Activated CD4-positive, alpha-beta memory T cell treated with anti-CD3 and anti-CD28 coated beads for 36 hours (primary cell): ENCODE data around the gene RAB6C. TPM values are rescaled to one million over a fixed set of nuclear protein-coding genes. Genes with fewer than 3 reads are reported as not detected.
"Not testable (repeated sequence)": the region's sequence is repeated elsewhere in the genome, so short reads cannot be mapped to it uniquely, and the experiment has no call there.

Experiments
- CTCF ChIA-PET: fragments of 350-600 bp; sonication (Branson Sonifier 250); formaldehyde crosslinking; loops from one replicate; lab custom pipeline; 2021; ENCODE audit warnings: antibody characterized with exemption, inconsistent platforms; lab: Charles Lee
- POLR2A ChIA-PET: fragments of 350-600 bp; sonication (Branson Sonifier 250); formaldehyde crosslinking; loops from one replicate; lab custom pipeline; 2021; ENCODE audit warnings: antibody characterized with exemption; lab: Charles Lee
- DNase-seq: peaks from one replicate; pipeline ENCODE4 v3.0.0-alpha.2; 2020
- H3K27ac Mint-ChIP-seq: one replicate; pipeline ENCODE4 v1.8.0; 2021; ENCODE audit warnings: mixed read lengths
- H3K27me3 Mint-ChIP-seq: one replicate; pipeline ENCODE4 v1.8.0; 2021; ENCODE audit warnings: mixed read lengths
- H3K36me3 Mint-ChIP-seq: one replicate; pipeline ENCODE4 v1.8.0; 2021; ENCODE audit warnings: mixed read lengths
- H3K4me1 Mint-ChIP-seq: one replicate; pipeline ENCODE4 v1.8.0; 2021; ENCODE audit warnings: low read depth, mixed read lengths
- H3K4me3 Mint-ChIP-seq: one replicate; pipeline ENCODE4 v1.8.0; 2021; ENCODE audit warnings: mild to moderate bottlenecking, mixed read lengths
- H3K9me3 Mint-ChIP-seq: one replicate; pipeline ENCODE4 v1.8.0; 2021; ENCODE audit warnings: mixed read lengths
- intact Hi-C: fragments of 100-400 bp; cut with micrococcal nuclease; formaldehyde crosslinking; loops from one replicate; pipeline ENCODE4 v1.15.1; 2023
- total RNA-seq, 2 experiments: library from RNA; stranded (reverse); gene quantifications; one replicate each; pipeline ENCODE4 v1.2.3, GENCODE V29; 2021

Gene RAB6C
- total RNA-seq, 2 experiments from 2014 or later = not detected

- H3K9me3 Mint-ChIP-seq, H3K27ac Mint-ChIP-seq, POLR2A ChIA-PET, CTCF ChIA-PET, DNase-seq, intact Hi-C loops, H3K4me3 Mint-ChIP-seq, H3K27me3 Mint-ChIP-seq, H3K4me1 Mint-ChIP-seq, H3K36me3 Mint-ChIP-seq: not testable (repeated sequence)
Measured at GRCh38 chr2:129958736-129959135, 20.7 kb upstream of the RAB6C start.

- CTCF ChIA-PET, H3K27me3 Mint-ChIP-seq, DNase-seq, H3K4me1 Mint-ChIP-seq, H3K36me3 Mint-ChIP-seq, H3K27ac Mint-ChIP-seq, H3K4me3 Mint-ChIP-seq, H3K9me3 Mint-ChIP-seq, POLR2A ChIA-PET, intact Hi-C loops: not testable (repeated sequence)
Measured at GRCh38 chr2:129968605-129969004, 10.9 kb upstream of the RAB6C start.

- ChIA-PET CTCF (no interaction called here), POLR2A (no interaction called here)
- intact Hi-C loops = no loop called here
- DNase-seq = no peak
- Mint-ChIP-seq H3K4me3 (no peak overlapping the region), H3K36me3 (peaks cover 2% of the 10 kb centered on the region), H3K27me3 (peaks cover 24% of the 10 kb centered on the region), H3K9me3 (no peaks in the 10 kb centered on the region), H3K4me1 (peaks cover 6% of the 10 kb centered on the region), H3K27ac (no peak overlapping the region)
Measured at GRCh38 chr2:129975016-129975774, 4.3 kb upstream of the RAB6C start.

- H3K4me1 Mint-ChIP-seq, H3K9me3 Mint-ChIP-seq, intact Hi-C loops, POLR2A ChIA-PET, DNase-seq, CTCF ChIA-PET, H3K27ac Mint-ChIP-seq, H3K36me3 Mint-ChIP-seq, H3K4me3 Mint-ChIP-seq: not testable (repeated sequence)
- peaks cover 32% of the 10 kb centered on the region for H3K27me3 Mint-ChIP-seq
Measured at GRCh38 chr2:129976969-129977368, 2.5 kb upstream of the RAB6C start.

- Mint-ChIP-seq H3K4me3 (no peak overlapping the region), H3K36me3 (peaks cover 2% of the 10 kb centered on the region), H3K27me3 (peaks cover 32% of the 10 kb centered on the region), H3K4me1 (peaks cover 8% of the 10 kb centered on the region), H3K9me3 (no peaks in the 10 kb centered on the region), H3K27ac (no peak overlapping the region)
- ChIA-PET POLR2A (no interaction called here), CTCF (no interaction called here)
- no peak for DNase-seq
- intact Hi-C loops = no loop called here
Measured at GRCh38 chr2:129977986-129978385, 1.5 kb upstream of the RAB6C start.

- Mint-ChIP-seq H3K4me3 (peak overlapping the region; percentile 21), H3K27me3 (peaks cover 27% of the 10 kb centered on the region)
- H3K9me3 Mint-ChIP-seq, POLR2A ChIA-PET, H3K27ac Mint-ChIP-seq, H3K4me1 Mint-ChIP-seq, H3K36me3 Mint-ChIP-seq, DNase-seq, CTCF ChIA-PET, intact Hi-C loops: not testable (repeated sequence)
Measured at GRCh38 chr2:129980246-129980645, 780 bp downstream of the RAB6C start.

- peaks cover 26% of the 10 kb centered on the region for H3K27me3 Mint-ChIP-seq
- H3K4me1 Mint-ChIP-seq, H3K36me3 Mint-ChIP-seq, CTCF ChIA-PET, DNase-seq, H3K4me3 Mint-ChIP-seq, H3K27ac Mint-ChIP-seq, POLR2A ChIA-PET, H3K9me3 Mint-ChIP-seq, intact Hi-C loops: not testable (repeated sequence)
Measured at GRCh38 chr2:129981689-129982088, 2.2 kb downstream of the RAB6C start.

GRCh38 chr2:129984426-129984825, 5.0 kb downstream of the RAB6C start:
- H3K27me3 Mint-ChIP-seq = peaks cover 20% of the 10 kb centered on the region
- H3K4me3 Mint-ChIP-seq = no peak overlapping the region
- intact Hi-C loops = no loop called here
- no peaks in the 10 kb centered on the region for H3K36me3 Mint-ChIP-seq
- no peak for DNase-seq
- H3K9me3 Mint-ChIP-seq = no peaks in the 10 kb centered on the region
- peaks cover 3% of the 10 kb centered on the region for H3K4me1 Mint-ChIP-seq
- ChIA-PET CTCF (no interaction called here), POLR2A (no interaction called here)
- no peak overlapping the region for H3K27ac Mint-ChIP-seq

GRCh38 chr2:129992415-129993006, 13.0 kb downstream of the RAB6C start:
- DNase-seq, H3K9me3 Mint-ChIP-seq, H3K4me3 Mint-ChIP-seq, CTCF ChIA-PET, H3K4me1 Mint-ChIP-seq, intact Hi-C loops, H3K27ac Mint-ChIP-seq, H3K36me3 Mint-ChIP-seq, POLR2A ChIA-PET: not testable (repeated sequence)
- H3K27me3 Mint-ChIP-seq = peaks cover 40% of the 10 kb centered on the region

GRCh38 chr2:129993151-129993550, 13.7 kb downstream of the RAB6C start:
- intact Hi-C loops, H3K4me3 Mint-ChIP-seq, H3K27ac Mint-ChIP-seq, POLR2A ChIA-PET, CTCF ChIA-PET, H3K9me3 Mint-ChIP-seq, H3K36me3 Mint-ChIP-seq, H3K4me1 Mint-ChIP-seq, DNase-seq: not testable (repeated sequence)
- H3K27me3 Mint-ChIP-seq = peaks cover 40% of the 10 kb centered on the region

GRCh38 chr2:129996657-129997237, 17.3 kb downstream of the RAB6C start:
- CTCF ChIA-PET, intact Hi-C loops, DNase-seq, H3K36me3 Mint-ChIP-seq, H3K4me1 Mint-ChIP-seq, H3K9me3 Mint-ChIP-seq, H3K27ac Mint-ChIP-seq, POLR2A ChIA-PET, H3K4me3 Mint-ChIP-seq: not testable (repeated sequence)
- H3K27me3 Mint-ChIP-seq = peaks cover 22% of the 10 kb centered on the region

GRCh38 chr2:129998771-129999170, 19.3 kb downstream of the RAB6C start:
- H3K36me3 Mint-ChIP-seq, H3K27ac Mint-ChIP-seq, DNase-seq, intact Hi-C loops, POLR2A ChIA-PET, H3K4me1 Mint-ChIP-seq, CTCF ChIA-PET, H3K9me3 Mint-ChIP-seq, H3K4me3 Mint-ChIP-seq: not testable (repeated sequence)
- peaks cover 15% of the 10 kb centered on the region for H3K27me3 Mint-ChIP-seq
